Measurements from ENCODE around the gene GLP2R. TPM values are rescaled to one million over a fixed set of nuclear protein-coding genes. Genes with fewer than 3 reads are reported as not detected.

The GLP2R gene
- total and polyA plus RNA-seq, 10 of the 15 experiments (the other 5 are each of a cell fraction or from before 2014, with no cell fraction given) = not detected

GRCh38 chr17:9833922-9834321 is 8.2 kb downstream of the GLP2R start:
- DNase-seq (ENCODE audit: low read depth, low spot score) = no peak
- FAIRE-seq = no peak

More at GRCh38 chr17:9833922-9834321, 8.2 kb downstream of the GLP2R start:
- in situ Hi-C loops (cut with MboI) = loop anchor here (10.0 kb wide), 1 partner anchor 61 kb away; no protein-coding TSS in a partner anchor
- H2AFZ ChIP-seq (ENCODE audit: control insufficient read depth, low read depth, low read length) = no peak overlapping the region
- ChIA-PET RAD21 (ENCODE audit: unreplicated experiment) (no interaction called here), CTCF (no interaction called here), SMC1A (ENCODE audit: uncharacterized antibody, unreplicated experiment) (no interaction called here), POLR2A (no interaction called here)
- intact Hi-C loops (cut with micrococcal nuclease; ENCODE audit: unreplicated experiment) = no loop called here
- no peak overlapping the region for H3K4me3 ChIP-seq
- no peaks in the 10 kb centered on the region for H3K9me3 ChIP-seq (replicated peaks; ENCODE audit: control insufficient read depth, insufficient read depth, low read length)
- H3K4me1 ChIP-seq (ENCODE audit: control insufficient read depth, insufficient read depth, low read length) = no peaks in the 10 kb centered on the region
- no peak overlapping the region for H3K9ac ChIP-seq (ENCODE audit: control insufficient read depth, insufficient read depth, low read length)
- ATAC-seq = no peak
- 49% methylated on average over 4 of the region's 4 CpGs for WGBS (ENCODE audit: insufficient coverage, insufficient replicate concordance, low lambda C conversion rate, missing lambda C conversion rate)
- H4K20me1 ChIP-seq (ENCODE audit: control insufficient read depth, insufficient read depth) = no peaks in the 10 kb centered on the region
- H3K36me3 ChIP-seq (ENCODE audit: control insufficient read depth in 2 of 2, insufficient read depth in 2 of 2, low read length in 1 of 2) = no peaks in the 10 kb centered on the region
- no peak overlapping the region for H3K27ac ChIP-seq (ENCODE audit: control insufficient read depth, insufficient read depth)
- no peak overlapping the region for H3K4me2 ChIP-seq (ENCODE audit: control insufficient read depth, insufficient read depth)
- no peaks in the 10 kb centered on the region for H3K27me3 ChIP-seq (replicated peaks in 1 of 2; ENCODE audit: control insufficient read depth in 2 of 2, insufficient read depth in 2 of 2, low read length in 1 of 2)
- BruUV-seq (replicated peaks) = no TSS peak
- no peaks in the 10 kb centered on the region for H3K79me2 ChIP-seq (ENCODE audit: control insufficient read depth, insufficient read depth, low read length)
- no peak for TF ChIP-seq ATF2 (IDR thresholded peaks at IDR 0.05; ENCODE audit: low read length)
- TF ChIP-seq SMARCA5 (IDR thresholded peaks at IDR 0.05) = no peak
- no peak for TF ChIP-seq CUX1 (IDR thresholded peaks at IDR 0.05; ENCODE audit: insufficient replicate concordance, low read depth, low read length)
